IMR-90 (cell line): ENCODE measurements around the gene BRWD1.

Source experiments
- CEBPB ChIP-seq: IDR thresholded peaks from 2 replicates; pipeline ENCODE4 v1.6.1; 2012; ENCODE audit warnings: low read depth, low read length, improper control_type of control experiment
- CHD1 ChIP-seq: IDR thresholded peaks from 2 replicates; pipeline ENCODE4 v1.6.1; 2012; ENCODE audit warnings: low read depth, low read length, improper control_type of control experiment
- CTCF ChIP-seq: conservative IDR thresholded peaks from 2 replicates; pipeline ENCODE4 v1.5.1; 2012; ENCODE audit warnings: mild to moderate bottlenecking, low read depth, low read length, improper control_type of control experiment
- ELK1 ChIP-seq: fragments of 150-350 bp; IDR thresholded peaks from 2 replicates; pipeline ENCODE4 v1.6.1; 2016; ENCODE audit warnings: low read depth, mild to moderate bottlenecking, low read length, moderate library complexity, borderline replicate concordance
- MAFK ChIP-seq: IDR thresholded peaks from 2 replicates; pipeline ENCODE4 v1.6.1; 2012; ENCODE audit warnings: low read depth, low read length, improper control_type of control experiment
- MAZ ChIP-seq: IDR thresholded peaks from 2 replicates; pipeline ENCODE4 v1.6.1; 2012; ENCODE audit warnings: low read depth, mild to moderate bottlenecking, low read length, improper control_type of control experiment, moderate library complexity, borderline replicate concordance
- MXI1 ChIP-seq: IDR thresholded peaks from 2 replicates; pipeline ENCODE4 v1.6.1; 2012; ENCODE audit warnings: low read depth, mild to moderate bottlenecking, low read length, moderate library complexity, borderline replicate concordance
- POLR2A ChIP-seq: IDR thresholded peaks from 2 replicates; pipeline ENCODE4 v1.6.1; 2012; ENCODE audit warnings: mild to moderate bottlenecking, low read depth, low read length
- RAD21 ChIP-seq: IDR thresholded peaks from 2 replicates; pipeline ENCODE4 v1.6.1; 2012; ENCODE audit warnings: low read length, improper control_type of control experiment
- RCOR1 ChIP-seq: IDR thresholded peaks from 2 replicates; pipeline ENCODE4 v1.6.1; 2012; ENCODE audit warnings: mild to moderate bottlenecking, low read length, improper control_type of control experiment; ENCODE audit not compliant: insufficient replicate concordance
- RFX5 ChIP-seq: IDR thresholded peaks from 2 replicates; pipeline ENCODE4 v1.8.0; 2012; ENCODE audit warnings: low read depth, mild to moderate bottlenecking, low read length, moderate library complexity
- SMC3 ChIP-seq: fragments of 150-350 bp; IDR thresholded peaks from 2 replicates; pipeline ENCODE4 v1.6.1; 2016; ENCODE audit warnings: low read depth, mild to moderate bottlenecking, antibody characterized with exemption, low read length, moderate library complexity
- TF ChIP-seq, protein P1 (sequence below): fragments of 150-350 bp; IDR thresholded peaks from 2 replicates; pipeline ENCODE4 v1.6.1; 2017; ENCODE audit warnings: mild to moderate bottlenecking, antibody characterized with exemption, low read length, low read depth

DNA sequence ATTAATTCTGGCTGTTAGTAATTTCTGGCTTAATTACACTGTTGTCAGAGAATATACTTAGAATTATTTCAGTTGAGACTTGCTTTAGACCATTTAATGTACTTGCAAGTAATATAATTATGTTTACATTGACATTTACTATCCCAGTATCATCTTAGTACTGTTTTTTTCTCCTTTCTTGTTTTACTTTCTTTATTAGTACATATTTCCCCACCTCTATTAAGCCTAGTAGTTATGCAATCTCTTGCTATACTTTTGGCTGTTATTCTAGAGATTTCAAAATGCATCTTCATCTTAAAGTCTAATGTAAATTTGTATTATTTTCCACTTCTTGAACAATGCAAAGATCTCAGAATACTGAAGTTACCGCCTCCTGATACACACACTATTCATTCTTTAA is 24.4 kb downstream of the BRWD1 start:
- TF ChIP-seq CTCF, result no peak
- no peak for TF ChIP-seq POLR2A
- TF ChIP-seq RFX5, result no peak
- 0 out of 2 replicates have a peak, but pooled peaks have one; percentile 12 for TF ChIP-seq CEBPB
- TF ChIP-seq MAFK, result no peak
- no peak for TF ChIP-seq RCOR1
- no peak for TF ChIP-seq MXI1
- no peak for TF ChIP-seq SMC3
- no peak for TF ChIP-seq ELK1
- TF ChIP-seq, protein P1, sequence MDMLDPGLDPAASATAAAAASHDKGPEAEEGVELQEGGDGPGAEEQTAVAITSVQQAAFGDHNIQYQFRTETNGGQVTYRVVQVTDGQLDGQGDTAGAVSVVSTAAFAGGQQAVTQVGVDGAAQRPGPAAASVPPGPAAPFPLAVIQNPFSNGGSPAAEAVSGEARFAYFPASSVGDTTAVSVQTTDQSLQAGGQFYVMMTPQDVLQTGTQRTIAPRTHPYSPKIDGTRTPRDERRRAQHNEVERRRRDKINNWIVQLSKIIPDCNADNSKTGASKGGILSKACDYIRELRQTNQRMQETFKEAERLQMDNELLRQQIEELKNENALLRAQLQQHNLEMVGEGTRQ, result no peak
- TF ChIP-seq CHD1, result no peak
- TF ChIP-seq RAD21, result no peak
- no peak for TF ChIP-seq MAZ
